GM12878 (cell line): ENCODE measurements around the gene F7. TPM values are rescaled to one million over a fixed set of nuclear protein-coding genes. Genes with fewer than 3 reads are reported as not detected.

Source experiments
- ATAC-seq: fragments of 200-7000 bp; cut with Tn5 transposase; 3 replicates; pipeline ENCODE4 v1.9.1; 2020; ENCODE audit warnings: mild to moderate bottlenecking, moderate library complexity
- BruUV-seq: library from RNA; stranded (reverse); fragments of 400-500 nt; replicated peaks from 2 replicates; lab custom pipeline; 2021; lab: Mats Ljungman, UMichigan
- CTCF ChIA-PET: fragments of 300-600 bp; sonication (Branson Sonifier 250); formaldehyde crosslinking; extraction: SDS; loops from one replicate; lab custom pipeline; 2021; ENCODE audit warnings: inconsistent platforms; lab: Yijun Ruan, JAX
- POLR2A ChIA-PET: fragments of 350-600 bp; formaldehyde crosslinking; extraction: SDS; loops from one replicate; lab custom pipeline; 2021; ENCODE audit warnings: inconsistent platforms; lab: Charles Lee
- RAD21 ChIA-PET: fragments of 300-600 bp; sonication (Branson Sonifier 250); formaldehyde crosslinking; loops from one replicate; lab custom pipeline; 2023; ENCODE audit warnings: antibody characterized with exemption; ENCODE audit not compliant: unreplicated experiment; lab: Charles Lee
- SMC1A ChIA-PET: fragments of 300-600 bp; sonication (Branson Sonifier 250); formaldehyde crosslinking; loops from one replicate; lab custom pipeline; 2023; ENCODE audit not compliant: unreplicated experiment, uncharacterized antibody; lab: Charles Lee
- DNase-seq: peaks from one replicate; pipeline ENCODE4 v3.0.0-alpha.2; 2011; ENCODE audit warnings: low read depth, low spot score
- FAIRE-seq: peaks from 3 replicates; lab custom pipeline; 2011; peaks lifted over from hg19 to GRCh38; lab: Jason Lieb, UNC
- H2AFZ ChIP-seq: 2 replicates; pipeline ENCODE4 v1.6.0; 2011; ENCODE audit warnings: low read depth, low read length, control low read depth; ENCODE audit not compliant: control insufficient read depth
- H3K27ac ChIP-seq: 2 replicates; pipeline ENCODE4 v1.5.1; 2011; ENCODE audit warnings: control low read depth; ENCODE audit not compliant: control insufficient read depth, insufficient read depth
- H3K27me3 ChIP-seq, 2 experiments: replicated peaks in 1 of 2; 2 replicates each; pipeline versions ENCODE4 v1.6.0 to v1.6.1; 2011; ENCODE audit warnings: low read length in 1 of 2; ENCODE audit not compliant: control insufficient read depth in 2 of 2, insufficient read depth in 2 of 2
- H3K36me3 ChIP-seq, 2 experiments: 2 replicates each; pipeline ENCODE4 v1.5.1; 2011; ENCODE audit warnings: low read length in 1 of 2; ENCODE audit not compliant: control insufficient read depth in 2 of 2, insufficient read depth in 2 of 2
- H3K4me1 ChIP-seq: 2 replicates; pipeline ENCODE4 v1.6.1; 2011; ENCODE audit warnings: mild to moderate bottlenecking, low read length, moderate library complexity, mixed read lengths; ENCODE audit not compliant: control insufficient read depth, insufficient read depth
- H3K4me2 ChIP-seq: 2 replicates; pipeline ENCODE4 v1.6.0; 2011; ENCODE audit warnings: control low read depth; ENCODE audit not compliant: control insufficient read depth, insufficient read depth
- H3K4me3 ChIP-seq: fragments of 200-600 bp; sonication (generic); 2 replicates; pipeline ENCODE4 v1.5.1; 2016
- H3K79me2 ChIP-seq: 2 replicates; pipeline ENCODE4 v1.6.0; 2011; ENCODE audit warnings: low read length; ENCODE audit not compliant: control insufficient read depth, insufficient read depth
- H3K9ac ChIP-seq: 2 replicates; pipeline ENCODE4 v1.8.0; 2011; ENCODE audit warnings: low read length, control low read depth, mixed read lengths; ENCODE audit not compliant: control insufficient read depth, insufficient read depth
- H3K9me3 ChIP-seq: replicated peaks from 3 replicates; pipeline ENCODE4 v1.5.1; 2011; ENCODE audit warnings: mild to moderate bottlenecking, low read length; ENCODE audit not compliant: control insufficient read depth, insufficient read depth
- H4K20me1 ChIP-seq: 2 replicates; pipeline ENCODE4 v1.6.0; 2011; ENCODE audit not compliant: control insufficient read depth, insufficient read depth
- ATF3 ChIP-seq: IDR thresholded peaks from 2 replicates; pipeline ENCODE4 v1.6.1; 2011; ENCODE audit warnings: low read depth, mild to moderate bottlenecking, low read length, moderate library complexity, borderline replicate concordance; ENCODE audit errors: extremely low read depth
- BACH1 ChIP-seq: fragments of 450-650 bp; IDR thresholded peaks from 2 replicates; pipeline ENCODE4 v1.6.1; 2017; ENCODE audit warnings: mild to moderate bottlenecking, borderline replicate concordance
- CBX5 ChIP-seq: sonication (generic); IDR thresholded peaks from 2 replicates; pipeline ENCODE4 v1.6.1; 2016; ENCODE audit warnings: low read depth, moderate library complexity, mild to moderate bottlenecking, inconsistent platforms
- DPF2 ChIP-seq: fragments of 450-650 bp; IDR thresholded peaks from 2 replicates; pipeline ENCODE4 v1.6.1; 2017; ENCODE audit warnings: mild to moderate bottlenecking
- IKZF2 ChIP-seq, 2 experiments: fragments of 450-650 bp; IDR thresholded peaks; 2 replicates each; pipeline ENCODE4 v1.6.1; 2017; ENCODE audit warnings: mild to moderate bottlenecking in 2 of 2, moderate library complexity in 2 of 2
- MEF2B ChIP-seq: fragments of 450-650 bp; IDR thresholded peaks from 2 replicates; pipeline ENCODE4 v1.6.1; 2018; ENCODE audit warnings: mild to moderate bottlenecking, moderate library complexity; ENCODE audit not compliant: partially characterized antibody, poor library complexity, severe bottlenecking
- MTA2 ChIP-seq: fragments of 450-650 bp; IDR thresholded peaks from 2 replicates; pipeline ENCODE4 v1.6.1; 2016; ENCODE audit warnings: low read depth, mild to moderate bottlenecking, moderate library complexity
- MYC ChIP-seq: IDR thresholded peaks from 2 replicates; pipeline ENCODE4 v1.6.1; 2011; ENCODE audit warnings: mild to moderate bottlenecking, low read length, moderate library complexity, inconsistent platforms; ENCODE audit not compliant: insufficient read depth, insufficient replicate concordance, insufficient read length, severe bottlenecking
- NBN ChIP-seq: fragments of 450-650 bp; IDR thresholded peaks from 2 replicates; pipeline ENCODE4 v1.6.1; 2016
- NRF1 ChIP-seq: conservative IDR thresholded peaks from 2 replicates; pipeline ENCODE4 v1.6.1; 2011; ENCODE audit warnings: mild to moderate bottlenecking, low read depth, low read length, improper control_type of control experiment
- POLR2A ChIP-seq: IDR thresholded peaks from 2 replicates; pipeline ENCODE4 v1.6.1; 2011; ENCODE audit warnings: low read depth, mild to moderate bottlenecking, low read length
- RAD21 ChIP-seq: IDR thresholded peaks from 2 replicates; pipeline ENCODE4 v1.6.1; 2011; ENCODE audit warnings: mild to moderate bottlenecking, low read depth, low read length, moderate library complexity; ENCODE audit not compliant: insufficient read depth
- RAD51 ChIP-seq: fragments of 450-650 bp; IDR thresholded peaks from 2 replicates; pipeline ENCODE4 v1.6.1; 2016; ENCODE audit warnings: moderate library complexity, mild to moderate bottlenecking, inconsistent platforms
- RCOR1 ChIP-seq: conservative IDR thresholded peaks from 2 replicates; pipeline ENCODE4 v1.6.1; 2012; ENCODE audit warnings: low read depth, low read length, improper control_type of control experiment
- SIN3A ChIP-seq: IDR thresholded peaks from 2 replicates; pipeline ENCODE4 v1.6.1; 2012; ENCODE audit warnings: low read depth, low read length, improper control_type of control experiment
- SMARCA5 ChIP-seq: fragments of 450-650 bp; IDR thresholded peaks from 2 replicates; pipeline ENCODE4 v1.6.1; 2017; ENCODE audit warnings: mild to moderate bottlenecking
- SUZ12 ChIP-seq: fragments of 200-600 bp; sonication (generic); IDR thresholded peaks from one replicate; pipeline ENCODE4 v1.6.1; 2018; ENCODE audit warnings: antibody characterized with exemption, mild to moderate bottlenecking; ENCODE audit not compliant: unreplicated experiment
- USF2 ChIP-seq: IDR thresholded peaks from 2 replicates; pipeline ENCODE4 v1.6.1; 2011; ENCODE audit warnings: low read depth, low read length, improper control_type of control experiment, borderline replicate concordance
- ZNF207 ChIP-seq: fragments of 450-650 bp; IDR thresholded peaks from 2 replicates; pipeline ENCODE4 v1.6.1; 2014; ENCODE audit warnings: antibody characterized with exemption, mild to moderate bottlenecking, borderline replicate concordance
- WGBS: methylation state at CpG from one replicate; pipeline ENCODE4 v1.1.6; 2016; ENCODE audit warnings: low lambda C conversion rate; ENCODE audit not compliant: insufficient replicate concordance, insufficient coverage; ENCODE audit errors: missing lambda C conversion rate; 5-methylcytosine and 5-hydroxymethylcytosine counted together
- in situ Hi-C: fragments of 300-500 bp; cut with MboI; formaldehyde crosslinking; loops from 9 replicates; pipeline ENCODE4 v1.14.3; 2018; ENCODE audit warnings: mixed read lengths
- intact Hi-C: fragments of 100-400 bp; cut with micrococcal nuclease; formaldehyde crosslinking; loops from one replicate; pipeline ENCODE4 v1.14.2; 2022; ENCODE audit not compliant: unreplicated experiment
- polyA plus RNA-seq, 11 experiments: library from polyadenylated mRNA; depleted of rRNA in 4 of 11; unstranded in 6 of 11; stranded (reverse) in 5 of 11; fragments of >200 nt; fragmentation: Nextera tagmentation in 4 of 11; fragmentation: Illumina TruSeq in 1 of 11; extraction: Ambion mirVana in 4 of 11; extraction: Trizol in 1 of 11; gene quantifications; 1 replicate in 1 of 11; 2 replicates in 10 of 11; pipeline versions ENCODE4 v1.2.1 to v1.2.3, GENCODE V29; 2011 to 2016; ENCODE audit warnings: inconsistent platforms in 2 of 11, missing spikeins in 2 of 11, low read depth in 1 of 11
- total RNA-seq, 4 experiments: library from RNA; depleted of rRNA in 3 of 4; stranded (reverse); fragments of >200 nt in 3 of 4; fragmentation: Illumina TruSeq in 1 of 4; extraction: Trizol in 1 of 4; gene quantifications; 2 replicates each; pipeline versions ENCODE4 v1.2.1 to v1.2.3, GENCODE V29; 2013 to 2021
- TF ChIP-seq, protein P1 (sequence below): fragments of 150-350 bp; IDR thresholded peaks from 2 replicates; pipeline ENCODE4 v1.6.1; 2016; ENCODE audit warnings: low read depth, low read length

F7 gene
- total and polyA plus RNA-seq, 10 of the 15 experiments (the other 5 are each of a cell fraction or from before 2014, with no cell fraction given) = not detected

DNA sequence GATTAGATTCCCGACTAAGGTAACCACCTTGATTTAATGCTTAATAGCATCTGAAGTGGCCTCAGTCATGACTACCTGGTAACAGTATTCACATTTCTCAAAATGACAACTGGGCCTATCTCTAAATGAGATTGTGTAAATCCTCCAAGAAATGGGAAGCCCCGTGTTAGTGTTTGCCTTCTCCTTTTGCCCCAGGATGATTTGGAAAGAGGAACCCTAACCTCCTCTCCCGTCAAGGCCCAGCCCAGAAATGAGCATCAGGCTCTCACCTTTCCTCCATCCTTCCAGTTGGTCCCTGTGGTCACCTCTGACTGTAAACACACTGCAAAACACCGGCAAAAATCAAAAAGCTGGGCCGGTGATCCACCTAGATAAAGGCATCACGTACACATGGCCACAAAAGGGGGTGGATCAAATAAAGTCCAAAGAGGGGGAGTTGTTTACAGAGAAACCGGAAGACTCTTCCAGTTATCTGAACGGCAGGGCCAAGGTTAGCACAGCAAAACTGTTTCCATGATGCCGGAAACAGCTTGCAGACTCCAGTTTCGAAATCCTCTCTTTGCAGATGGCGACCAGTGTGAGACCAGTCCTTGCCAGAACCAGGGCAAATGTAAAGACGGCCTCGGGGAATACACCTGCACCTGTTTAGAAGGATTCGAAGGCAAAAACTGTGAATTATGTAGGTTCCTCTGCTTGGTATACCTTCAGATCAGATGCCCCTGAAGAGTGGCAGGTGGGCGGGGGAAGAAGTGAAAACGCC, 33.4 kb downstream of the F7 start (continued):
- no peak for TF ChIP-seq IKZF2 (IDR thresholded peaks at IDR 0.05)
- no peak for TF ChIP-seq POLR2A
- no peak for TF ChIP-seq ATF3
- TF ChIP-seq DPF2 = no peak
- no peak for TF ChIP-seq NRF1
- TF ChIP-seq RAD51 = no peak
- TF ChIP-seq MEF2B = no peak

DNA sequence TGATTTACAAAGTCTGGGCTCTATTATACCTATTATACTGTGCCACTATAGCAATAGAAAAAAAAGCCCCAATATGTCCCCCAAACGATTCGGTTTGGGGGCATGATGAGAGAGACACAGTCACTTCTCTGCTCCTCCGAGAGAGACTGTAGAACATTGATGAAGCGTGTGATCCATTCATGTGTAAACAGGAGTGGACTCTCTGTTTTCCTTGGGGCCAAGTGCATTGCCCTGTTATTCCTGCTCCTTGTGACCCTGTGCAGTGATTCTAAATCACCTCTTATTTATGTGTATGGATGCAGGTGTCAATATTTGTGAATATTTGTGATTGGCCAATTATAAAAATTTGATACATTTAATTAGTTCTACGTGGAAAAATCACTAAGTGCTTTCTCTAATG, 34.0 kb downstream of the F7 start:
- WGBS = 40% methylated on average over 5 of the region's 5 CpGs
- TF ChIP-seq, protein P1, sequence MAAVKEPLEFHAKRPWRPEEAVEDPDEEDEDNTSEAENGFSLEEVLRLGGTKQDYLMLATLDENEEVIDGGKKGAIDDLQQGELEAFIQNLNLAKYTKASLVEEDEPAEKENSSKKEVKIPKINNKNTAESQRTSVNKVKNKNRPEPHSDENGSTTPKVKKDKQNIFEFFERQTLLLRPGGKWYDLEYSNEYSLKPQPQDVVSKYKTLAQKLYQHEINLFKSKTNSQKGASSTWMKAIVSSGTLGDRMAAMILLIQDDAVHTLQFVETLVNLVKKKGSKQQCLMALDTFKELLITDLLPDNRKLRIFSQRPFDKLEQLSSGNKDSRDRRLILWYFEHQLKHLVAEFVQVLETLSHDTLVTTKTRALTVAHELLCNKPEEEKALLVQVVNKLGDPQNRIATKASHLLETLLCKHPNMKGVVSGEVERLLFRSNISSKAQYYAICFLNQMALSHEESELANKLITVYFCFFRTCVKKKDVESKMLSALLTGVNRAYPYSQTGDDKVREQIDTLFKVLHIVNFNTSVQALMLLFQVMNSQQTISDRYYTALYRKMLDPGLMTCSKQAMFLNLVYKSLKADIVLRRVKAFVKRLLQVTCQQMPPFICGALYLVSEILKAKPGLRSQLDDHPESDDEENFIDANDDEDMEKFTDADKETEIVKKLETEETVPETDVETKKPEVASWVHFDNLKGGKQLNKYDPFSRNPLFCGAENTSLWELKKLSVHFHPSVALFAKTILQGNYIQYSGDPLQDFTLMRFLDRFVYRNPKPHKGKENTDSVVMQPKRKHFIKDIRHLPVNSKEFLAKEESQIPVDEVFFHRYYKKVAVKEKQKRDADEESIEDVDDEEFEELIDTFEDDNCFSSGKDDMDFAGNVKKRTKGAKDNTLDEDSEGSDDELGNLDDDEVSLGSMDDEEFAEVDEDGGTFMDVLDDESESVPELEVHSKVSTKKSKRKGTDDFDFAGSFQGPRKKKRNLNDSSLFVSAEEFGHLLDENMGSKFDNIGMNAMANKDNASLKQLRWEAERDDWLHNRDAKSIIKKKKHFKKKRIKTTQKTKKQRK = no peak
- TF ChIP-seq RCOR1 (no peak), ZNF207 (no peak), ATF3 (no peak), RAD21 (no peak), NBN (no peak), USF2 (no peak), SMARCA5 (no peak), SUZ12 (no peak), CBX5 (no peak), BACH1 (no peak), MYC (no peak), MTA2 (no peak), SIN3A (no peak)

More for the DNA sequence above, 34.0 kb downstream of the F7 start:
- no peak overlapping the region for H3K4me3 ChIP-seq
- no peaks in the 10 kb centered on the region for H3K4me1 ChIP-seq
- CTCF ChIA-PET = no interaction called here
- no peaks in the 10 kb centered on the region for H3K36me3 ChIP-seq
- FAIRE-seq (no peak), ATAC-seq (no peak), DNase-seq (no peak)
- no peak overlapping the region for H3K27ac ChIP-seq
- POLR2A ChIA-PET = no interaction called here
- intact Hi-C loops = no loop called here
- H3K9me3 ChIP-seq = no peaks in the 10 kb centered on the region; the same call in 2 of the 3 replicates
- in situ Hi-C loops = no loop called here
- H3K79me2 ChIP-seq = no peaks in the 10 kb centered on the region
- H3K9ac ChIP-seq = no peak overlapping the region
- no TSS peak for BruUV-seq
- SMC1A ChIA-PET = no interaction called here
- H4K20me1 ChIP-seq = no peaks in the 10 kb centered on the region
- no peak overlapping the region for H3K4me2 ChIP-seq
- H2AFZ ChIP-seq = no peak overlapping the region
- no peaks in the 10 kb centered on the region; a peak in 1 of 4 replicates for H3K27me3 ChIP-seq
- RAD21 ChIA-PET = no interaction called here
